A673 (cell line): ENCODE data around the gene GALNT9. TPM values are rescaled to one million over a fixed set of nuclear protein-coding genes. Genes with fewer than 3 reads are reported as not detected.

Source experiments
- BruUV-seq: library from RNA; stranded (reverse); fragments of 400-500 nt; replicated peaks from 2 replicates; lab custom pipeline; 2021; lab: Mats Ljungman, UMichigan
- CTCF ChIA-PET: fragments of 300-600 bp; sonication (Branson Sonifier 250); formaldehyde crosslinking; loops from one replicate; lab custom pipeline; 2022; ENCODE audit warnings: antibody characterized with exemption; lab: Charles Lee
- POLR2A ChIA-PET: fragments of 300-600 bp; sonication (Branson Sonifier 250); formaldehyde crosslinking; loops from one replicate; lab custom pipeline; 2022; ENCODE audit warnings: antibody characterized with exemption; ENCODE audit not compliant: low non-redundant PET; lab: Charles Lee
- DNase-seq: peaks from one replicate; pipeline ENCODE4 v3.0.0-alpha.2; 2015; ENCODE audit warnings: low spot score
- H3K27ac ChIP-seq: fragments of 200-600 bp; sonication (generic); 2 replicates; pipeline ENCODE4 v1.5.1; 2016; ENCODE audit warnings: mixed run types, low read depth, mild to moderate bottlenecking, mixed read lengths, antibody characterized with exemption, low read length; ENCODE audit not compliant: poor library complexity, severe bottlenecking
- H3K27me3 ChIP-seq: fragments of 200-600 bp; sonication (generic); replicated peaks from 2 replicates; pipeline ENCODE4 v1.6.1; 2017; ENCODE audit warnings: mixed run types, low read depth, mild to moderate bottlenecking, mixed read lengths, antibody characterized with exemption, low read length; ENCODE audit not compliant: insufficient read depth, poor library complexity
- H3K36me3 ChIP-seq: fragments of 200-600 bp; sonication (generic); 2 replicates; pipeline ENCODE4 v1.6.1; 2016; ENCODE audit warnings: mixed run types, mild to moderate bottlenecking, mixed read lengths, antibody characterized with exemption, low read length; ENCODE audit not compliant: insufficient read depth, poor library complexity, severe bottlenecking
- H3K4me1 ChIP-seq: fragments of 200-600 bp; sonication (generic); 2 replicates; pipeline ENCODE4 v1.6.1; 2017; ENCODE audit warnings: mixed run types, mild to moderate bottlenecking, mixed read lengths, antibody characterized with exemption, low read length; ENCODE audit not compliant: insufficient read depth, poor library complexity, severe bottlenecking
- H3K4me3 ChIP-seq: fragments of 200-600 bp; sonication (generic); 2 replicates; pipeline ENCODE4 v1.5.1; 2016; ENCODE audit warnings: low read depth, mixed run types, mild to moderate bottlenecking, mixed read lengths, low read length; ENCODE audit not compliant: poor library complexity, severe bottlenecking
- H3K9me3 ChIP-seq: fragments of 200-600 bp; sonication (generic); 2 replicates; pipeline ENCODE4 v1.6.1; 2016; ENCODE audit warnings: mixed run types, low read depth, mild to moderate bottlenecking, mixed read lengths, antibody characterized with exemption, low read length; ENCODE audit not compliant: poor library complexity, severe bottlenecking
- EZH2 ChIP-seq: fragments of 200-600 bp; sonication (generic); IDR thresholded peaks from 2 replicates; pipeline ENCODE4 v1.6.1; 2017; ENCODE audit warnings: borderline replicate concordance, low read depth, mild to moderate bottlenecking, mixed read lengths, antibody characterized with exemption, low read length; ENCODE audit not compliant: poor library complexity, severe bottlenecking
- intact Hi-C: fragments of 100-400 bp; cut with micrococcal nuclease; formaldehyde crosslinking; loops from one replicate; pipeline ENCODE4 v1.10.0; 2022; ENCODE audit not compliant: unreplicated experiment
- total RNA-seq: library from RNA; stranded (reverse); gene quantifications from 2 replicates; pipeline ENCODE4 v1.2.3, GENCODE V29; 2021
- TF ChIP-seq, protein P1 (sequence below): fragments of 300-800, 200-600 bp; sonication (generic); conservative IDR thresholded peaks from 2 replicates; pipeline ENCODE4 v1.5.1; 2017; ENCODE audit warnings: low read depth, mild to moderate bottlenecking, antibody characterized with exemption, low read length, moderate library complexity, mixed read lengths

GALNT9 gene
- total RNA-seq, 1 experiment from 2014 or later: 7.4 TPM

DNA sequence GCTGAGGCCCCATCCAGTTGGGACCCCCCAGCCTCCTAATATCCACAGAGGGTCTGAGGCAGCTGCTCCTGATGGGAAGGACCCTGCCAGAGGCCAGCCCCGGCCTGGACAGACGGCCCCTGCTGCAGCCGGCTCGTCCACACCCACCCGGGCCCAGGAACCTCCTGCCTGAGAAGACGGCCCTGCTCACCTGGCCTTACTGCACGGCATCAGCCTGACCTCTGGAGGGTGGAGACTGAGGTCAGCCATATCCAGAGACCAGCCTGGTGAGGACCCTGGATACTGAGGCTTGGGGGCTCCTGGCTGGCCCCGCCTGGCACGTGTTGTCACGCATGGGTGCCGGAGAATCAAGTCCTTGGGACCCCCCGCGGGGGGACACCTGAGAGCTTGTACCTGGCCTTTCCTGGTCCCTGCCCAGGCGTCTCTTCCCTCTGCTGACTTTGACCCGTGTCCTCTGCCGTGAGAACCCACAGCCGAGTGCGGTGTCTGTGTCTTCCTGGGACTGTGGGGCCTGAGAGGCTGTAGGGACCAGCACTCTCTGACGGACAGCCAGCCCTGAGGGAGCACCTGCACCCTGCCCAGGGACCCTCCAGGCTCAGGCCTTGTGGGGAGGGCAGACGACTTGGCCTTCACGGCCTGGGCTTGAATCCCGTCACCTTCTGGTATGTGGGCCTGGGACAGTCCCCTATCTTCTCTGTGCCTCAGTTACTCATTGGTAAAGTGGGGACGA, 127.8 kb downstream of the GALNT9 start:
- Histone ChIP-seq H3K36me3 (no peaks in the 10 kb centered on the region), H3K27ac (no peak overlapping the region), H3K27me3 (peaks cover 19% of the 10 kb centered on the region), H3K4me1 (peaks cover 10% of the 10 kb centered on the region), H3K9me3 (no peaks in the 10 kb centered on the region), H3K4me3 (no peak overlapping the region)
- no peak for TF ChIP-seq EZH2
- TF ChIP-seq, protein P1, sequence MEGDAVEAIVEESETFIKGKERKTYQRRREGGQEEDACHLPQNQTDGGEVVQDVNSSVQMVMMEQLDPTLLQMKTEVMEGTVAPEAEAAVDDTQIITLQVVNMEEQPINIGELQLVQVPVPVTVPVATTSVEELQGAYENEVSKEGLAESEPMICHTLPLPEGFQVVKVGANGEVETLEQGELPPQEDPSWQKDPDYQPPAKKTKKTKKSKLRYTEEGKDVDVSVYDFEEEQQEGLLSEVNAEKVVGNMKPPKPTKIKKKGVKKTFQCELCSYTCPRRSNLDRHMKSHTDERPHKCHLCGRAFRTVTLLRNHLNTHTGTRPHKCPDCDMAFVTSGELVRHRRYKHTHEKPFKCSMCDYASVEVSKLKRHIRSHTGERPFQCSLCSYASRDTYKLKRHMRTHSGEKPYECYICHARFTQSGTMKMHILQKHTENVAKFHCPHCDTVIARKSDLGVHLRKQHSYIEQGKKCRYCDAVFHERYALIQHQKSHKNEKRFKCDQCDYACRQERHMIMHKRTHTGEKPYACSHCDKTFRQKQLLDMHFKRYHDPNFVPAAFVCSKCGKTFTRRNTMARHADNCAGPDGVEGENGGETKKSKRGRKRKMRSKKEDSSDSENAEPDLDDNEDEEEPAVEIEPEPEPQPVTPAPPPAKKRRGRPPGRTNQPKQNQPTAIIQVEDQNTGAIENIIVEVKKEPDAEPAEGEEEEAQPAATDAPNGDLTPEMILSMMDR: no peak
- CTCF ChIA-PET: no interaction called here
- BruUV-seq: no TSS peak
- intact Hi-C loops: no loop called here
- DNase-seq: no peak
- POLR2A ChIA-PET: no interaction called here

GRCh38 chr12:132200800-132201199, 128.6 kb downstream of the GALNT9 start:
- TF ChIP-seq, protein P1: no peak
- no peak for TF ChIP-seq EZH2
- intact Hi-C loops: no loop called here
- ChIA-PET CTCF (no interaction called here), POLR2A (no interaction called here)
- DNase-seq: no peak
- H3K27ac ChIP-seq: no peak overlapping the region
- no peaks in the 10 kb centered on the region for H3K36me3 ChIP-seq
- H3K4me3 ChIP-seq: no peak overlapping the region
- H3K9me3 ChIP-seq: no peaks in the 10 kb centered on the region
- peaks cover 14% of the 10 kb centered on the region for H3K27me3 ChIP-seq
- BruUV-seq: no TSS peak
- H3K4me1 ChIP-seq: peaks cover 7% of the 10 kb centered on the region

GRCh38 chr12:132199526-132200319, 129.7 kb downstream of the GALNT9 start:
- Histone ChIP-seq H3K27me3 (peaks cover 3% of the 10 kb centered on the region), H3K27ac (no peak overlapping the region), H3K4me3 (no peak overlapping the region), H3K36me3 (no peaks in the 10 kb centered on the region), H3K9me3 (no peaks in the 10 kb centered on the region), H3K4me1 (no peaks in the 10 kb centered on the region)
- TF ChIP-seq, protein P1: no peak
- no peak for TF ChIP-seq EZH2
- intact Hi-C loops: no loop called here
- ChIA-PET CTCF (no interaction called here), POLR2A (no interaction called here)
- BruUV-seq: no TSS peak
- DNase-seq: no peak
